Ovary (tissue), 9 donors: Measurements from ENCODE around the gene ZP1. TPM values are rescaled to one million over a fixed set of nuclear protein-coding genes. Genes with fewer than 3 reads are reported as not detected.

ENCODE experiments used
- DNase-seq, 5 donors: peaks; one replicate each; pipeline ENCODE4 v3.0.0-alpha.2; 2019 to 2020
- H3K27ac ChIP-seq, 2 donors: fragments of 200-600 bp; one replicate each; pipeline versions ENCODE4 v1.5.1 to v1.8.0; 2019 to 2022
- H3K27me3 ChIP-seq: fragments of 200-600 bp; one replicate; pipeline ENCODE4 v1.8.0; 2022
- H3K36me3 ChIP-seq: fragments of 200-600 bp; sonication (generic); one replicate; pipeline ENCODE4 v1.5.1; 2019
- H3K4me1 ChIP-seq: one replicate; pipeline ENCODE4 v1.8.1; 2013; ENCODE audit warnings: mild to moderate bottlenecking, moderate library complexity; ENCODE audit not compliant: insufficient read depth
- H3K4me3 ChIP-seq: fragments of 200-600 bp; sonication (generic); one replicate; pipeline ENCODE4 v1.5.1; 2017
- H3K9me3 ChIP-seq, 2 donors: fragments of 200-600 bp in 1 of 2; sonication (generic) in 1 of 2; one replicate each; pipeline versions ENCODE4 v1.5.1 to v1.8.1; 2013 to 2019; ENCODE audit warnings: mild to moderate bottlenecking in 1 of 2, moderate library complexity in 1 of 2
- EP300 ChIP-seq: sonication (generic); formaldehyde crosslinking; IDR thresholded peaks from one replicate; pipeline ENCODE4 v1.6.1; 2017; ENCODE audit warnings: antibody characterized with exemption
- POLR2A ChIP-seq: fragments of 450-650 bp; IDR thresholded peaks from one replicate; pipeline ENCODE4 v1.6.1; 2017; ENCODE audit warnings: antibody characterized with exemption, mild to moderate bottlenecking, moderate library complexity
- WGBS, 3 donors: extraction: QIAGEN DNeasy Blood & Tissue Kit in 1 of 3; methylation state at CpG; one replicate each; pipeline versions ENCODE4 v1.1.5 to v1.1.7; 2013 to 2017; 5-methylcytosine and 5-hydroxymethylcytosine counted together
- intact Hi-C, 4 donors: fragments of 100-400 bp; cut with DNase I; formaldehyde crosslinking; loops; one replicate each; pipeline versions ENCODE4 v1.11.0 to v1.15.1; 2022 to 2023
- polyA plus RNA-seq, 2 donors: library from polyadenylated mRNA; stranded (reverse); fragments of 200-250 nt in 1 of 2; fragments of 350-450 nt in 1 of 2; fragmentation: Illumina TruSeq in 1 of 2; extraction: RNeasy Lipid Tissue Mini Kit (QIAGEN cat#74804) in 1 of 2; gene quantifications; one replicate each; pipeline ENCODE4 v1.2.3, GENCODE V29; 2013 to 2014
- total RNA-seq, 7 donors: library from RNA; depleted of rRNA in 2 of 7; stranded (reverse); fragments of >200 nt in 2 of 7; fragmentation: NEBNext Ultra II Directional in 3 of 7; extraction: Animal tissue kit (Norgen Biotek cat#: 25700) in 3 of 7; gene quantifications; one replicate each; pipeline versions ENCODE4 v1.1.0 to v1.2.4, GENCODE V29; 2016 to 2023
- TF ChIP-seq, protein P1 (sequence below), 3 donors: fragments of 450-650 bp in 2 of 3; fragments of 200-600 bp in 1 of 3; IDR thresholded peaks; one replicate each; pipeline versions ENCODE4 v1.5.1 to v1.8.0; 2016 to 2022; ENCODE audit warnings: antibody characterized with exemption in 3 of 3, mild to moderate bottlenecking in 1 of 3
- donor health status: DM: no; HTN: no; CAD: no; lungs with moderate emphysema.
- donor health status: DM: no; HTN: no; CAD: no.
- donor health status: Bipolar disorder and iron deficiency.
- donor health status: DM: yes; HTN: yes; CAD: no.
- donor health status: DM: no; HTN: no; CAD: no.
- donor health status: DM: yes; HTN: yes; CAD: no.

ZP1 gene
- total and polyA plus RNA-seq, 9 donors: 0.17 TPM; not detected in 8

DNA sequence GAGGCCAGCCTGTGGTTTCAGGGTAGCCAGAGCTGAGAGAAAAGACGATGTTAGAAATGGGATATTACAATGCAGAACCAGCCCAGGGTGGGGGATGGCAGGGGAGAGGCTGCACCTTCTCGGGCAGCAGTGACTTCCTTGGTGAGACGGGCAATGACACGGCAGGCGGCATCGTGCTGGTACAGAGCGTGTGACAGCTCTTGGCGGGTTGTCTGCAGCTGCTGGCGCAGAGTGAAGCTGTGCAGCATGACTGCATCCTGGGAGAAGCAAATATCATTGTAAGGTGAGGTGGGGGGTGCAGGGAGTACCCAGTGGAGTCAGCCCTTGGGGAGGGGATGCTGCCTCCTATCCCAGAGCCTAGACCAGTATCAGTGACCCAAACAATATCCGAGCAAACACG is 35.3 kb downstream of the ZP1 start:
- TF ChIP-seq EP300 (no peak), POLR2A (no peak)
- TF ChIP-seq, protein P1, sequence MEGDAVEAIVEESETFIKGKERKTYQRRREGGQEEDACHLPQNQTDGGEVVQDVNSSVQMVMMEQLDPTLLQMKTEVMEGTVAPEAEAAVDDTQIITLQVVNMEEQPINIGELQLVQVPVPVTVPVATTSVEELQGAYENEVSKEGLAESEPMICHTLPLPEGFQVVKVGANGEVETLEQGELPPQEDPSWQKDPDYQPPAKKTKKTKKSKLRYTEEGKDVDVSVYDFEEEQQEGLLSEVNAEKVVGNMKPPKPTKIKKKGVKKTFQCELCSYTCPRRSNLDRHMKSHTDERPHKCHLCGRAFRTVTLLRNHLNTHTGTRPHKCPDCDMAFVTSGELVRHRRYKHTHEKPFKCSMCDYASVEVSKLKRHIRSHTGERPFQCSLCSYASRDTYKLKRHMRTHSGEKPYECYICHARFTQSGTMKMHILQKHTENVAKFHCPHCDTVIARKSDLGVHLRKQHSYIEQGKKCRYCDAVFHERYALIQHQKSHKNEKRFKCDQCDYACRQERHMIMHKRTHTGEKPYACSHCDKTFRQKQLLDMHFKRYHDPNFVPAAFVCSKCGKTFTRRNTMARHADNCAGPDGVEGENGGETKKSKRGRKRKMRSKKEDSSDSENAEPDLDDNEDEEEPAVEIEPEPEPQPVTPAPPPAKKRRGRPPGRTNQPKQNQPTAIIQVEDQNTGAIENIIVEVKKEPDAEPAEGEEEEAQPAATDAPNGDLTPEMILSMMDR (IDR thresholded peaks at IDR 0.05): no peak
- H3K27ac ChIP-seq: no peak overlapping the region
- DNase-seq: no peak
- WGBS, 3 donors: 85 to 93% (median 88%) methylated on average over 11 of the region's 11 CpGs
- H3K27me3 ChIP-seq: no peaks in the 10 kb centered on the region
- intact Hi-C loops: loop anchor here in 1 of 4 donors (5.0 kb wide), 2 partner anchors 70 to 125 kb away; no protein-coding TSS in a partner anchor
- no peaks in the 10 kb centered on the region for H3K9me3 ChIP-seq
- H3K4me3 ChIP-seq: no peak overlapping the region
- H3K4me1 ChIP-seq: peaks cover 9% of the 10 kb centered on the region
- H3K36me3 ChIP-seq: no peaks in the 10 kb centered on the region

DNA sequence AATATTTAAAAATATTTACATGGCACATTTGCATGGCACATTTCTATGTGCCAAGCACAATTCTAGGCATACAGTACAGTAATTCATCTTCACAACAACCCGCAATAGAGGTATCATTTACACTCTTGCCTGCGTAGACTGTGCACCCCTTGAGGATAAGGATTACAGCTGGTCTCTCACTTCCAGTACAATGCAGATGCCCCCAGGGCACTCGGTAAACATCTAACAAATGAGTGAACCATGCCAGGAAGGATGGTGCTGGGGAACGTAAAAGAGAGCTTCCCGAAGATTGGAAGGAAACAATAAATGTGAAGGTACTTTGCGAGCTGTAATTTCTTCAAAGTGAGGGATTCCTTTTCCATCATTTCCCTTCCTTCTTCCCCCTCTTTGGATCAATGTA is 37.7 kb downstream of the ZP1 start:
- Histone ChIP-seq H3K9me3 (no peaks in the 10 kb centered on the region), H3K27me3 (no peaks in the 10 kb centered on the region), H3K27ac (no peak overlapping the region), H3K36me3 (no peaks in the 10 kb centered on the region), H3K4me3 (no peak overlapping the region), H3K4me1 (peaks cover 9% of the 10 kb centered on the region)
- intact Hi-C loops: no loop called here
- no peak for DNase-seq
- no peak for TF ChIP-seq POLR2A
- TF ChIP-seq EP300: no peak
- TF ChIP-seq, protein P1 (IDR thresholded peaks at IDR 0.05): no peak
- WGBS, 3 donors: 39 to 41% (median 41%) methylated on average over 6 of the region's 6 CpGs

DNA sequence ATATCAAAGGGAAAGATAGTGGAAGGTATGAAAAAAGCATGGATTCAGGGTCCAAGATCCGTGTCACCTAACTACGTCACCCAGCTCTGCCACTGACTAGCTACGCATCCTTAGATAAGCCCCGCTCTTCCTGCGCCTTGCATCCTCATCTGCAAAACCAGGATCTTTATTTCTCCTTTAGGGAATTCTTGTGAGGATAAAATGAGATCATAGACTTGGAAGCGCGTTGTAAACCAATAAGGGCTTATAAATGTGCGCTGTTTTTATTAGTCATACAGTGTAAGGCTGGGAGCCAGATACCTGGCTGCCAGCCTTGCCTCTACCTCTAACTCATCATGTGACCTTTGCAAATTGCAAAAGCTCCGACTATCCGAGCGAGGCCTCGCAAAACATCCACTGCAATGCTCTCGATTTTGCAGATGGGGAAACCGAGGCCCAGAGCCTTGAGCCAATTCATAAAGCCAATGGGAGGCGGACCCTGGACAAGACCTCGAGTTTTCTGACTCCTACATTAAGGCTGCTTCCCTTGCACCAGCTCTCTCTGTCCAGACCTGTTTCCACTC is 38.3 kb downstream of the ZP1 start:
- 3 to 6% (median 3%) methylated on average over 16 of the region's 16 CpGs for WGBS, 3 donors
- DNase-seq: no peak
- TF ChIP-seq EP300: no peak
- TF ChIP-seq POLR2A: no peak
- TF ChIP-seq, protein P1 (IDR thresholded peaks at IDR 0.05): no peak
- Histone ChIP-seq H3K9me3 (no peaks in the 10 kb centered on the region), H3K27ac (peak overlapping the region; percentile 74 to 78), H3K4me3 (peak overlapping the region; percentile 97), H3K36me3 (no peaks in the 10 kb centered on the region), H3K4me1 (peaks cover 9% of the 10 kb centered on the region), H3K27me3 (no peaks in the 10 kb centered on the region)
- intact Hi-C loops: no loop called here

DNA sequence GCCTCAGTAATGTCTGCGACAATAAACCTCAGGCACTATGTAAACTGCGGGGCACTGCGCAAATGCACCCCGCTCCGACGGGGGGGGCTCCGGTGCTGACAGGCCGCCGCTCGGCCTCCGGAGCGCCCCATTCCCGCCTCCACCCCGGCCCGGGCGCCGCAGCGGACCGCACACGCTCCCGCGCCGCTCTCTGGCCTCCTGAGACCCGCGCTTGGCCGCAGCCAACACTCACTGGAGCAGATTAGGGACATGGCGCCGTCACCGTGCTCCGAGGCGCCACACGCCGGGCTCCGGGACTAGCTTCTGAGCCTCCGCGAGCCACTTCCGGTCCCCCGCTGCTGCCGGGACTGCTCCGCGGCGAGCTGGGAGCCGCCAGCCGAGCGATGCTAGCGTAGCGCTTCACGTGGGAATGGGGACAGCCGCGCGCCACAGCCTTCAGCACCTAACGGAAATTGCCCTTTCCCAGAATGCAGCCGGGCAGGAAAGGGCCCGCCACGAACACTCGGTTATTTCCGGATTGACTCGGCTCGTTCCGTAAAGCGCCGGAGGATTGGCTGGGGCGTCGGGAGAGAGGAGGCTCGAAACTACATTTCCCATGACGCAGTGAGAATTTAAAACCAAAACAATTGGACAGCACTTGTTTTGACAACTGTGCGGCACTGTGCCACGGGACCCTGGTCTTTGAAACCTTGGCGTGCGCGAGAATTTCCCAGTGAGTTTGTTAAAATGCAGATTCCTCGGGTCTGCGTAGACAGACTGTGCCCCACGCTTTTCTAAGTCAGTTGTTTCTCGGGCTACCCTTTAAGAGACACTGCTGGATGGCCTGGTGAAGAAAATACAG is 39.0 kb downstream of the ZP1 start, which contains the start of gene PRPF19:
Gene PRPF19, minus strand, starts transcription at position 454 of the 841 bp plus-strand sequence. Its CDS starts 203 bp downstream, at position 251.
- Histone ChIP-seq H3K27ac (peak within 1 kb of the TSS; percentile 74 to 78), H3K4me1 (peaks cover 9% of the 10 kb centered on the region), H3K9me3 (no peaks in the 10 kb centered on the region), H3K4me3 (peak within 1 kb of the TSS; percentile 97), H3K27me3 (no peaks in the 10 kb centered on the region), H3K36me3 (no peaks in the 10 kb centered on the region)
- peak; percentile 78 for TF ChIP-seq POLR2A
- TF ChIP-seq, protein P1 (IDR thresholded peaks at IDR 0.05): no peak
- 0 to 1% (median 0%) methylated on average over 50 to 75 of the region's 75 CpGs for WGBS, 3 donors
- DNase-seq: peak; percentile 95 to 99 (median 98)
- intact Hi-C loops: no loop called here
